Sigmoid colon (tissue), 7 donors: ENCODE data around the gene PTGER2. TPM values are rescaled to one million over a fixed set of nuclear protein-coding genes. Genes with fewer than 3 reads are reported as not detected.

ENCODE experiments used
- DNase-seq: peaks from one replicate; pipeline ENCODE4 v3.0.0-alpha.2; 2019
- H3K27ac ChIP-seq, 4 donors: fragments of 200-600 bp; sonication (generic); one replicate each; pipeline ENCODE4 v1.5.1; 2016 to 2019; ENCODE audit warnings: mild to moderate bottlenecking in 1 of 4
- H3K27me3 ChIP-seq, 3 donors: fragments of 200-600 bp; sonication (generic); one replicate each; pipeline ENCODE4 v1.5.1; 2019; ENCODE audit warnings: mild to moderate bottlenecking in 1 of 3
- H3K36me3 ChIP-seq, 4 donors: fragments of 200-600 bp; sonication (generic); one replicate each; pipeline ENCODE4 v1.5.1; 2016 to 2019
- H3K4me1 ChIP-seq, 4 donors: fragments of 200-600 bp; sonication (generic); one replicate each; pipeline ENCODE4 v1.5.1; 2017 to 2019
- H3K4me3 ChIP-seq, 4 donors: fragments of 200-600 bp; sonication (generic); one replicate each; pipeline ENCODE4 v1.5.1; 2017 to 2019; ENCODE audit warnings: mild to moderate bottlenecking in 2 of 4, moderate library complexity in 1 of 4
- H3K9me3 ChIP-seq, 4 donors: fragments of 200-600 bp in 3 of 4; sonication (generic) in 3 of 4; one replicate each; pipeline versions ENCODE4 v1.5.1 to v1.6.1; 2013 to 2019
- EP300 ChIP-seq, 4 donors: sonication (generic); formaldehyde crosslinking; IDR thresholded peaks; one replicate each; pipeline ENCODE4 v1.6.1; 2017; ENCODE audit warnings: antibody characterized with exemption in 4 of 4
- POLR2A ChIP-seq, 2 donors: fragments of 450-650 bp; IDR thresholded peaks; one replicate each; pipeline ENCODE4 v1.6.1; 2016; ENCODE audit warnings: antibody characterized with exemption in 2 of 2, mild to moderate bottlenecking in 2 of 2, moderate library complexity in 2 of 2
- POLR2AphosphoS5 ChIP-seq, 4 donors: sonication (generic); formaldehyde crosslinking; IDR thresholded peaks; one replicate each; pipeline ENCODE4 v1.6.1; 2017; ENCODE audit warnings: antibody characterized with exemption in 4 of 4
- WGBS, 2 donors: extraction: QIAGEN DNeasy Blood & Tissue Kit; methylation state at CpG; one replicate each; pipeline ENCODE4 v1.1.7; 2013; 5-methylcytosine and 5-hydroxymethylcytosine counted together
- intact Hi-C: fragments of 100-400 bp; cut with DNase I; formaldehyde crosslinking; loops from one replicate; pipeline ENCODE4 v1.15.1; 2023
- polyA plus RNA-seq, 3 donors: library from polyadenylated mRNA; stranded (reverse); fragments of 200-250 nt; gene quantifications; one replicate each; pipeline ENCODE4 v1.2.3, GENCODE V29; 2013
- total RNA-seq, 4 donors: library from RNA; depleted of rRNA; stranded (reverse); fragments of >200 nt; gene quantifications; one replicate each; pipeline ENCODE4 v1.1.0, GENCODE V29; 2016
- TF ChIP-seq, protein P1 (sequence below), 4 experiments: fragments of 450-650 bp in 3 of 4; fragments of 200-600 bp in 1 of 4; IDR thresholded peaks; one replicate each; pipeline ENCODE4 v1.5.1; 2016 to 2019; ENCODE audit warnings: antibody characterized with exemption in 4 of 4, mild to moderate bottlenecking in 3 of 4, moderate library complexity in 2 of 4
- donor health status: healthy with polysubstance abuse.
- donor health status: Bipolar disorder and iron deficiency.
- donor health status: healthy.

PTGER2 gene
- total and polyA plus RNA-seq, 7 donors = 0.55 to 3.9 (median 2.5) TPM

DNA sequence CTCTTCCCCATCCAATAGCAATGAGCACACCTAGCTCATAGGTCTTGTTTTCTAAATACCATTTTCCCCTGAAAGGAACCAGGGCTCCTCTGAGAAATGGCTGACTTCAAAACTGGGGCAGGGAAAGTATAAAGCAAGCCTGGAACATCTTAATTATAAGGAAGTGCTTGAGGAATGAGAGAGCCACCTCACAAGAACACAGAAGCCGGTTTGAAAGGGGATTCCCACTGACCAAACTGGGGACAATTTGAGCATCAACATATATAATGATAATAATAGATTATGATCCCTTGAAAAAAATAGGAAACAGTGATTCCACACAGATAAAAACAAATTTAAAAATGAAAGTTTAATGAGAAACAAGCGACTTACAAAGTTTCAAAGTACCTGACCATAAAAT, 22.1 kb downstream of the PTGER2 start:
- H3K27ac ChIP-seq = no peak overlapping the region
- H3K9me3 ChIP-seq = no peaks in the 10 kb centered on the region
- no peaks in the 10 kb centered on the region for H3K27me3 ChIP-seq
- TF ChIP-seq POLR2A (IDR thresholded peaks at IDR 0.05) (no peak), POLR2AphosphoS5 (IDR thresholded peaks at IDR 0.05) (no peak), EP300 (IDR thresholded peaks at IDR 0.05) (no peak)
- TF ChIP-seq, protein P1, sequence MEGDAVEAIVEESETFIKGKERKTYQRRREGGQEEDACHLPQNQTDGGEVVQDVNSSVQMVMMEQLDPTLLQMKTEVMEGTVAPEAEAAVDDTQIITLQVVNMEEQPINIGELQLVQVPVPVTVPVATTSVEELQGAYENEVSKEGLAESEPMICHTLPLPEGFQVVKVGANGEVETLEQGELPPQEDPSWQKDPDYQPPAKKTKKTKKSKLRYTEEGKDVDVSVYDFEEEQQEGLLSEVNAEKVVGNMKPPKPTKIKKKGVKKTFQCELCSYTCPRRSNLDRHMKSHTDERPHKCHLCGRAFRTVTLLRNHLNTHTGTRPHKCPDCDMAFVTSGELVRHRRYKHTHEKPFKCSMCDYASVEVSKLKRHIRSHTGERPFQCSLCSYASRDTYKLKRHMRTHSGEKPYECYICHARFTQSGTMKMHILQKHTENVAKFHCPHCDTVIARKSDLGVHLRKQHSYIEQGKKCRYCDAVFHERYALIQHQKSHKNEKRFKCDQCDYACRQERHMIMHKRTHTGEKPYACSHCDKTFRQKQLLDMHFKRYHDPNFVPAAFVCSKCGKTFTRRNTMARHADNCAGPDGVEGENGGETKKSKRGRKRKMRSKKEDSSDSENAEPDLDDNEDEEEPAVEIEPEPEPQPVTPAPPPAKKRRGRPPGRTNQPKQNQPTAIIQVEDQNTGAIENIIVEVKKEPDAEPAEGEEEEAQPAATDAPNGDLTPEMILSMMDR (IDR thresholded peaks at IDR 0.05) = no peak
- WGBS, 2 donors = 80 to 81% methylated on average over 2 of the region's 2 CpGs
- peaks cover 0 to 8% (median 3%) of the 10 kb centered on the region in 4 donors for H3K4me1 ChIP-seq
- H3K4me3 ChIP-seq = no peak overlapping the region
- no peak for DNase-seq
- no peaks in the 10 kb centered on the region for H3K36me3 ChIP-seq
- intact Hi-C loops = no loop called here

DNA sequence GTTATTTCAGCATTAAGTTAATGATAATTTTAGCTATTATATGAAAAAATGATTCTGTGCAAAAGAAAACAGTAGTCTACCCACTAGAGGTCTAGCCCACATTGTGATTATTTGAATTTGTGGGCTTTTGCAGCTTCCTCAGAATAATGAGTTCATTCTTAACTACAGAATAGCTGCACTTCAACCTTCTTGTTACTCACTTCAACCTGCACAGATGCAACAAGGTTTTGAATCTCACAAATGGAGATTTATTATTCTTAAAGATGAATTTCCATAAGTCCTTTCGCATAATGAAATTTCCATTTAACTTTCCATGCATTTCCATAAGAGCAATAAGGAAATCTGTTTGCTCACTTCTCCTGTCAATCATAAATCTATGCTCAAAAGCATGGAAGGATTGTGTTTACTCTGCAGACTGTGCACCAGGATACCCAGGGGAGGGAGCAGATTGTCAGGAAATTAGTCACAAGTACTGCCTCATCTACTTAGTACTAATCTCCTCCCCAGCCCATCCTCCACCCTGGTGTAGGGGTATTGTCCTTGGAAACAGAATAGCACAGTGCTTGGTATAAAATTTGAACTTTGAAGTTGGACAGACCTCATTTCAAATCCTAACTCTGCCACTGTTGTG, 24.1 kb downstream of the PTGER2 start:
- no peak for DNase-seq

DNA sequence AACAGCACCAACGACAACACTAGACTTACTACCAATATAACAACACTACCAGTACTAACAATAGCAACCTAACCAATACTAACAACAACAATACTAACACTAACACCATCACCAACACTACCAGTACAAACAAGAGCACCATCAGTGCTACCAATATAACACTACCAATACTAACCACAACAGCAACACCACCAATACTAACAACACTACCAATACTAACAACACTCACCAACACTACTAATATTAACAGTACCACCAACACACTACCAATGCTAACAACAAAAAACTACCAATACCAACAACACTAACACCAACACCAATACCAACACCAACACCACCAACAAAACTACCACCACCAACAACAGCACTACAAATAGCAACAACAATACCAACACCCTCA, 25.1 kb downstream of the PTGER2 start:
- H3K9me3 ChIP-seq = no peaks in the 10 kb centered on the region
- H3K4me3 ChIP-seq = no peak overlapping the region
- 93 to 98% methylated on average over 1 of the region's 1 CpG for WGBS, 2 donors
- intact Hi-C loops = no loop called here
- no peaks in the 10 kb centered on the region for H3K36me3 ChIP-seq
- DNase-seq = no peak
- H3K27me3 ChIP-seq = no peaks in the 10 kb centered on the region
- peaks cover 0 to 7% (median under 1%) of the 10 kb centered on the region in 4 donors for H3K4me1 ChIP-seq
- TF ChIP-seq EP300 (IDR thresholded peaks at IDR 0.05) (no peak), POLR2A (IDR thresholded peaks at IDR 0.05) (no peak), POLR2AphosphoS5 (IDR thresholded peaks at IDR 0.05) (no peak)
- TF ChIP-seq, protein P1 (IDR thresholded peaks at IDR 0.05) = no peak
- H3K27ac ChIP-seq = no peak overlapping the region

More for the DNA sequence above, 24.1 kb downstream of the PTGER2 start:
- Histone ChIP-seq H3K36me3 (no peaks in the 10 kb centered on the region), H3K27me3 (no peaks in the 10 kb centered on the region), H3K27ac (no peak overlapping the region), H3K9me3 (no peaks in the 10 kb centered on the region), H3K4me1 (peaks cover 0 to 12% (median 3%) of the 10 kb centered on the region in 4 donors), H3K4me3 (no peak overlapping the region)
- WGBS, 2 donors = 39 to 83% methylated on average over 1 of the region's 1 CpG
- TF ChIP-seq EP300 (IDR thresholded peaks at IDR 0.05) (no peak), POLR2AphosphoS5 (IDR thresholded peaks at IDR 0.05) (no peak)
- TF ChIP-seq, protein P1 (IDR thresholded peaks at IDR 0.05) = no peak
- intact Hi-C loops = no loop called here

DNA sequence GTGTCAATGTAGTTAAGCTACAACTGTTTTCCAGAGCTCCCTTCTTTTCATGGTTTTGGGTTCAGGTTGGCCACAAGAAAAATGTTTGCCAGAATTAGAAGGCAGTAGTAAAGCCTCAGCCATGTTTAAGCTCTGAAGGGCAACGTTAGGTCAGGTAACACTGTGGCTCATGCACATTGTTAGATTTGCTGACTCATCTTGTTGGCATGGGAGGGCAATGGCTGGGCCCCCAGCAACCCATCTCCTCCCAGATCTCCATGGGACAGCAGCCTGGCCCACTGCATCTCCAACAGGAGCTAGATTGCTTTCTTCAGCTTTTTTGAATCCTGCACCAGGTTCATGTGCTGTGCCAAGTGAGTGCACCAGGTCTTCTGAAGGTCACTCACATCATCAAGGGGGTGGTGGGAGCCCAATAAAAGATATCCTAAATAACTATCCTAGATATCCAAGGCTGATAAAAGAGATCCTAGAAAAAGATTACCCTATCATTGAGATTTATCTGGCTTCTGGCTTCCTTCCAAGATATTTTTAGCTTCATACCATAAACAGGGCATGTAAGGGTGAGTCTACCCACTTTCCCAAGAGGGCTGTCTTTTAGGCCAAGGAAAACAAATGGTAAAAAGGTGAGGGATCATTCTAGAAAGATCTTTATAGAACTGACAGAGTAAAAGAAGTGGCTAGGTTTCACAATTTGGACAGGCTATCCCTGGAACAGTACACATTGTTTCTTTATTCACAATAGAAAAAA, 28.9 kb downstream of the PTGER2 start:
- 72 to 76% methylated on average over 1 of the region's 1 CpG for WGBS, 2 donors
- no peak overlapping the region for H3K27ac ChIP-seq
- peaks cover 0 to 11% (median 0%) of the 10 kb centered on the region in 3 donors for H3K27me3 ChIP-seq
- TF ChIP-seq, protein P1 (IDR thresholded peaks at IDR 0.05) = no peak
- TF ChIP-seq POLR2A (IDR thresholded peaks at IDR 0.05) (no peak), POLR2AphosphoS5 (IDR thresholded peaks at IDR 0.05) (no peak), EP300 (IDR thresholded peaks at IDR 0.05) (no peak)
- intact Hi-C loops = no loop called here
- DNase-seq = no peak
- no peaks in the 10 kb centered on the region for H3K9me3 ChIP-seq
- H3K36me3 ChIP-seq = no peaks in the 10 kb centered on the region
- H3K4me1 ChIP-seq = peaks cover 0 to 5% (median 0%) of the 10 kb centered on the region in 4 donors
- no peak overlapping the region for H3K4me3 ChIP-seq
